GM23338 (cell line): ENCODE data around the gene PHACTR1. TPM values are rescaled to one million over a fixed set of nuclear protein-coding genes. Genes with fewer than 3 reads are reported as not detected.

ENCODE experiments used
- ATAC-seq: fragments of 200-7000 bp; cut with Tn5 transposase; 3 replicates; pipeline ENCODE4 v1.9.1; 2020
- DNase-seq: peaks from one replicate; pipeline ENCODE4 v3.0.0-alpha.2; 2015; ENCODE audit warnings: low spot score
- H2AFZ ChIP-seq: fragments of 200-600 bp; sonication (generic); 2 replicates; pipeline ENCODE4 v1.8.0; 2016; ENCODE audit warnings: antibody characterized with exemption, mild to moderate bottlenecking, moderate library complexity
- H3F3A ChIP-seq: fragments of 200-600 bp; sonication (generic); replicated peaks from 2 replicates; pipeline ENCODE4 v1.8.0; 2017; ENCODE audit warnings: antibody characterized with exemption, mixed run types, low read depth
- H3K27ac ChIP-seq: fragments of 200-600 bp; sonication (generic); 2 replicates; pipeline ENCODE4 v1.6.1; 2016; ENCODE audit warnings: low read depth
- H3K27me3 ChIP-seq: fragments of 200-600 bp; sonication (generic); 2 replicates; pipeline ENCODE4 v1.8.0; 2016; ENCODE audit warnings: mild to moderate bottlenecking, mixed run types, moderate library complexity; ENCODE audit not compliant: insufficient read depth
- H3K36me3 ChIP-seq: fragments of 200-600 bp; sonication (generic); 2 replicates; pipeline ENCODE4 v1.8.0; 2016; ENCODE audit warnings: mild to moderate bottlenecking; ENCODE audit not compliant: insufficient read depth
- H3K4me1 ChIP-seq: fragments of 200-600 bp; sonication (generic); 2 replicates; pipeline ENCODE4 v1.8.0; 2016; ENCODE audit warnings: mild to moderate bottlenecking, moderate library complexity; ENCODE audit not compliant: insufficient read depth
- H3K4me2 ChIP-seq: fragments of 200-600 bp; sonication (generic); 2 replicates; pipeline ENCODE4 v1.7.1; 2017; ENCODE audit warnings: mixed run types
- H3K4me3 ChIP-seq: fragments of 200-600 bp; sonication (generic); 2 replicates; pipeline ENCODE4 v1.6.1; 2016; ENCODE audit warnings: mixed run types
- H3K79me2 ChIP-seq: fragments of 200-600 bp; sonication (generic); replicated peaks from 2 replicates; pipeline ENCODE4 v1.8.0; 2017; ENCODE audit warnings: mild to moderate bottlenecking; ENCODE audit not compliant: insufficient read depth
- H3K9me2 ChIP-seq: fragments of 200-600 bp; sonication (generic); 2 replicates; pipeline ENCODE4 v1.8.0; 2017; ENCODE audit not compliant: insufficient read depth
- H4K20me1 ChIP-seq: fragments of 200-600 bp; sonication (generic); replicated peaks from 2 replicates; pipeline ENCODE4 v1.8.0; 2017; ENCODE audit warnings: mild to moderate bottlenecking; ENCODE audit not compliant: insufficient read depth
- H3K27ac Mint-ChIP-seq: 2 replicates; pipeline ENCODE4 v1.8.0; 2020; ENCODE audit warnings: inconsistent platforms, mild to moderate bottlenecking, moderate library complexity, mixed read lengths
- H3K27me3 Mint-ChIP-seq: 3 replicates; pipeline ENCODE4 v1.8.0; 2022; ENCODE audit warnings: low read depth, mild to moderate bottlenecking, moderate library complexity, mixed read lengths, inconsistent platforms; ENCODE audit not compliant: insufficient read depth, poor library complexity
- H3K36me3 Mint-ChIP-seq: 3 replicates; pipeline ENCODE4 v1.8.0; 2021; ENCODE audit warnings: low read depth, mild to moderate bottlenecking, inconsistent platforms, moderate library complexity, mixed read lengths
- H3K4me1 Mint-ChIP-seq: 3 replicates; pipeline ENCODE4 v1.8.0; 2020; ENCODE audit warnings: mild to moderate bottlenecking, inconsistent platforms, mixed read lengths
- H3K4me3 Mint-ChIP-seq: 3 replicates; pipeline ENCODE4 v1.8.0; 2021; ENCODE audit warnings: moderate library complexity, mild to moderate bottlenecking, inconsistent platforms, mixed read lengths
- H3K9me3 Mint-ChIP-seq: 3 replicates; pipeline ENCODE4 v1.8.0; 2020; ENCODE audit warnings: moderate library complexity, mild to moderate bottlenecking, inconsistent platforms, mixed read lengths
- CREB1 ChIP-seq: fragments of 250-450 bp; sonication (Bioruptor Pico); IDR thresholded peaks from 2 replicates; pipeline ENCODE4 v1.5.0; 2020; ENCODE audit warnings: low read depth, mild to moderate bottlenecking, moderate library complexity
- EZH2phosphoT487 ChIP-seq: fragments of 200-600 bp; sonication (generic); IDR thresholded peaks from one replicate; pipeline ENCODE4 v1.8.1; 2018; ENCODE audit warnings: antibody characterized with exemption; ENCODE audit not compliant: unreplicated experiment
- JUNB ChIP-seq: IDR thresholded peaks from one replicate; pipeline ENCODE4 v1.6.1; 2016; ENCODE audit warnings: antibody characterized with exemption; ENCODE audit not compliant: unreplicated experiment
- POLR2AphosphoS5 ChIP-seq: IDR thresholded peaks from 2 replicates; pipeline ENCODE4 v1.6.1; 2016; ENCODE audit warnings: antibody characterized with exemption, low read depth
- ZNF331 ChIP-seq: fragments of 250-450 bp; sonication (Bioruptor Pico); IDR thresholded peaks from 2 replicates; pipeline ENCODE4 v1.5.0; 2020; ENCODE audit warnings: low read depth, mild to moderate bottlenecking, moderate library complexity
- polyA plus RNA-seq: library from polyadenylated mRNA; unstranded; fragments of >200 nt; fragmentation: Nextera tagmentation; extraction: Ambion mirVana; gene quantifications from 2 replicates; pipeline ENCODE4 v1.2.1, GENCODE V29; 2016
- total RNA-seq: library from RNA; depleted of rRNA; stranded (reverse); fragments of >200 nt; shearing (Covaris generic); gene quantifications from 2 replicates; pipeline ENCODE4 v1.2.3, GENCODE V29; 2014
- TF ChIP-seq, protein P1 (sequence below), 2 experiments: fragments of 200-600 bp in 1 of 2; sonication (generic) in 1 of 2; conservative IDR thresholded peaks; 2 replicates each; pipeline versions ENCODE4 v1.5.1 to v1.6.1; 2016 to 2017; ENCODE audit warnings: antibody characterized with exemption in 2 of 2, low read depth in 2 of 2, mild to moderate bottlenecking in 2 of 2, moderate library complexity in 1 of 2

PHACTR1 gene
- total and polyA plus RNA-seq, 2 experiments from 2014 or later, result 5.9 to 19.3 TPM

DNA sequence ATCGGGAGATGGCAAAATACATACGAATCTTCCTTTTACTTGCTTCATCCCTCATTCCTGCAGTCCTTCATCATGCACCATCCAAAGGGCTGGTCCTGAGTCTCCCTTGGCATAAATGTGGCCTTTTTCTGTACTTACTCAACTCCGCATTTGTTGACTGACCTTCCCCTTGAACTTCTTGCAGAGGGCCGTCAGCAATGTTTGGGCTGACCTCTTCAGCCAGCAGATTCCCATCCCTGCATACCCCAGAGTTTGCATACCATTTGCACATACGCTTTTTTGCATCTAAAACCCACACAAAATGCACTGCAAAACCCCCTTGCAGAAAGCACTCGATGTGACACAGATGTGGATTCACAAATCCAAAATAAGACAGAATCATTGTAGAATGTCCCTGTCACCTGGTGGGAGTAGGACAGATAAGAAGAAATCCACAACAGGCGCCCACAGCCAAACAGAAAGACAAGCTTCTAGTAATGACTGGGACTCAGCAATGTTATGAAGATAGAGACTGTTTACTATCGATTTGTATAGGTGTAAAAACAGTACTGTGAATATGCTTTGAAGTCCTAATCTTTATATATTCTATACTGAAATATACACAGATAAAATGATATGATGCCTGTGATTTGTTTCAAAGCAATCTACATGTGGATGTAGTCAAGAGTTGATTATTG is 566.0 kb downstream of the PHACTR1 start:
- peaks cover 13% of the 10 kb centered on the region for H3K27me3 Mint-ChIP-seq
- Histone ChIP-seq H3K9me2 (no peaks in the 10 kb centered on the region), H3F3A (no peaks in the 10 kb centered on the region), H3K27ac (no peak overlapping the region), H3K4me3 (no peak overlapping the region), H3K79me2 (no peaks in the 10 kb centered on the region), H3K27me3 (no peaks in the 10 kb centered on the region), H2AFZ (no peak overlapping the region), H3K4me1 (peaks cover 9% of the 10 kb centered on the region; the same call in 1 of the 2 replicates), H3K4me2 (no peak overlapping the region), H3K36me3 (no peaks in the 10 kb centered on the region; the same call in 1 of the 2 replicates), H4K20me1 (no peaks in the 10 kb centered on the region)
- H3K4me1 Mint-ChIP-seq, result peaks cover 15% of the 10 kb centered on the region
- H3K9me3 Mint-ChIP-seq, result peaks cover 19% of the 10 kb centered on the region
- H3K27ac Mint-ChIP-seq, result no peak overlapping the region
- peaks cover 30% of the 10 kb centered on the region for H3K36me3 Mint-ChIP-seq
- DNase-seq (no peak), ATAC-seq (no peak)
- no peak overlapping the region for H3K4me3 Mint-ChIP-seq
- TF ChIP-seq EZH2phosphoT487 (no peak), CREB1 (CRISPR knock-in tag) (no peak), ZNF331 (CRISPR knock-in tag) (no peak)
- TF ChIP-seq, protein P1, sequence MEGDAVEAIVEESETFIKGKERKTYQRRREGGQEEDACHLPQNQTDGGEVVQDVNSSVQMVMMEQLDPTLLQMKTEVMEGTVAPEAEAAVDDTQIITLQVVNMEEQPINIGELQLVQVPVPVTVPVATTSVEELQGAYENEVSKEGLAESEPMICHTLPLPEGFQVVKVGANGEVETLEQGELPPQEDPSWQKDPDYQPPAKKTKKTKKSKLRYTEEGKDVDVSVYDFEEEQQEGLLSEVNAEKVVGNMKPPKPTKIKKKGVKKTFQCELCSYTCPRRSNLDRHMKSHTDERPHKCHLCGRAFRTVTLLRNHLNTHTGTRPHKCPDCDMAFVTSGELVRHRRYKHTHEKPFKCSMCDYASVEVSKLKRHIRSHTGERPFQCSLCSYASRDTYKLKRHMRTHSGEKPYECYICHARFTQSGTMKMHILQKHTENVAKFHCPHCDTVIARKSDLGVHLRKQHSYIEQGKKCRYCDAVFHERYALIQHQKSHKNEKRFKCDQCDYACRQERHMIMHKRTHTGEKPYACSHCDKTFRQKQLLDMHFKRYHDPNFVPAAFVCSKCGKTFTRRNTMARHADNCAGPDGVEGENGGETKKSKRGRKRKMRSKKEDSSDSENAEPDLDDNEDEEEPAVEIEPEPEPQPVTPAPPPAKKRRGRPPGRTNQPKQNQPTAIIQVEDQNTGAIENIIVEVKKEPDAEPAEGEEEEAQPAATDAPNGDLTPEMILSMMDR (conservative IDR thresholded peaks at IDR 0.05; ENCODE audit: low read depth in 2 of 2), result no peak

DNA sequence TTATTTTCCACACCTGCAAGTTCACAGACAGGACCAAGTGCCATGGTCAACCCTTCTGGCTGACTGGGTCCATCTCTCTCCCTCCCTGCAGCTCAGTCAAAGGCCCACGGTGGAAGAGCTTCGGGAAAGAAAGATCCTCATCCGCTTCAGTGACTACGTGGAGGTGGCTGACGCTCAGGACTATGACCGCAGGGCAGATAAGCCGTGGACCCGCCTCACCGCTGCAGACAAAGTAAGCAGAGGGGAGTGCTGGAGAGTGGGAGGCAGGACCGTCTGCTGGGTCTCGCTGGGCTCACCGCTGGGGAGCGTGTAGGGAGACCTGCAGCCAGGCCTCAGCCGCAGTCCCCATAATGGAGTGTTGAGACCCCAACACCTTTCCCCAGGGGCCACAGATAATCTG is 566.8 kb downstream of the PHACTR1 start:
- H3K4me1 Mint-ChIP-seq, result peaks cover 11% of the 10 kb centered on the region
- Histone ChIP-seq H4K20me1 (no peaks in the 10 kb centered on the region), H3K27me3 (no peaks in the 10 kb centered on the region), H3K4me1 (0 out of 2 replicates have a peak, but pooled peaks cover 5% of the 10 kb centered on the region), H3K36me3 (no peaks in the 10 kb centered on the region; the same call in 1 of the 2 replicates), H3K79me2 (no peaks in the 10 kb centered on the region), H3F3A (no peaks in the 10 kb centered on the region), H3K4me2 (no peak overlapping the region), H2AFZ (no peak overlapping the region), H3K4me3 (no peak overlapping the region), H3K27ac (no peak overlapping the region), H3K9me2 (no peaks in the 10 kb centered on the region)
- H3K27ac Mint-ChIP-seq, result no peak overlapping the region
- no peak for TF ChIP-seq POLR2AphosphoS5
- no peak for TF ChIP-seq CREB1 (CRISPR knock-in tag)
- peaks cover 27% of the 10 kb centered on the region for H3K9me3 Mint-ChIP-seq
- H3K27me3 Mint-ChIP-seq, result peaks cover 15% of the 10 kb centered on the region
- no peak for DNase-seq
- ATAC-seq, result no peak; the same call in 2 of the 3 replicates
- H3K4me3 Mint-ChIP-seq, result no peak overlapping the region
- peaks cover 38% of the 10 kb centered on the region for H3K36me3 Mint-ChIP-seq

DNA sequence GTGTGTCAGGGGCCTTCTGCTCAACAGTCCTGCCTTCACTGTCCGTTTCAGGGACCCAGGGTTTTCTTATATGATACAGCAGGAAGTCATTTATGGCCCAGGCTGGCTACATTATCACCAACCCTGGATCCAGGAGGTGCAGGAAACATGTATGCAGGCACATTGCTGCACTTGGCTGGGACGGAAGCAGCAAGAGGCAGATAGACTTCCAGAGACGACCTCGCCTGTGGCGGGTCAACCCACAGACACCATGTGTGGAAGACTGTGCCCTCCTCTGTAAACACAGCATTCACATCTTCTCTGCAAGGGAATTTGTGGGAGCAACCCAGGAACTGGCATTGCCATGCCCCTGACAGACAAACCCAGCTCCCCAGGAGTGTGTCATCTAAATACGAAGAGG is 568.1 kb downstream of the PHACTR1 start:
- H3K4me1 Mint-ChIP-seq, result peaks cover 11% of the 10 kb centered on the region
- Histone ChIP-seq H3K4me2 (no peak overlapping the region), H2AFZ (no peak overlapping the region), H3K27ac (no peak overlapping the region), H3F3A (no peaks in the 10 kb centered on the region), H3K36me3 (no peaks in the 10 kb centered on the region; the same call in 1 of the 2 replicates), H3K27me3 (no peaks in the 10 kb centered on the region), H4K20me1 (no peaks in the 10 kb centered on the region), H3K79me2 (no peaks in the 10 kb centered on the region), H3K4me3 (no peak overlapping the region), H3K4me1 (0 out of 2 replicates have a peak, but pooled peaks cover 5% of the 10 kb centered on the region), H3K9me2 (no peaks in the 10 kb centered on the region)
- DNase-seq (no peak), ATAC-seq (no peak)
- TF ChIP-seq JUNB, result no peak
- no peak overlapping the region for H3K4me3 Mint-ChIP-seq
- peaks cover 30% of the 10 kb centered on the region for H3K9me3 Mint-ChIP-seq
- H3K36me3 Mint-ChIP-seq, result peaks cover 51% of the 10 kb centered on the region
- no peak overlapping the region for H3K27ac Mint-ChIP-seq
- peaks cover 17% of the 10 kb centered on the region for H3K27me3 Mint-ChIP-seq
